Raji (cell line): ENCODE data around the gene WNT5B.
A peak's percentile ranks its signal among the peaks of the same experiment; 100 is the strongest.

Source experiments
- POLR2A ChIP-seq: IDR thresholded peaks from 2 replicates; pipeline ENCODE4 v1.6.1; 2011; ENCODE audit warnings: low read depth, low read length, control low read depth; ENCODE audit not compliant: insufficient read depth

The WNT5B gene

DNA sequence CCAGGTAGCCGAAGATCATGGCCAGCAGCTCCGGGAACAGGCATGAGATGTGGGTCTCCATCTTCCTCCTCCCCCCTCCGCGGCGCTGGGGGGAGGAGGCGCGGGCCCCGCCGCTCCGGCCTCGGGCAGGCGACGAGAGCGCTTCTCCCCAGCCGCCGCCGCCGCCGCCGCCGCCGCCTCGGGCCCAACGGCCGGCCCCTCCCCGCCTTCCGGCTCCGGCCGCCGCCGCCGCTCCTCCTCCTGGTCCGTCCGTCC lies 35.1 kb upstream of the WNT5B start:
- peak; percentile 74 for TF ChIP-seq POLR2A

DNA sequence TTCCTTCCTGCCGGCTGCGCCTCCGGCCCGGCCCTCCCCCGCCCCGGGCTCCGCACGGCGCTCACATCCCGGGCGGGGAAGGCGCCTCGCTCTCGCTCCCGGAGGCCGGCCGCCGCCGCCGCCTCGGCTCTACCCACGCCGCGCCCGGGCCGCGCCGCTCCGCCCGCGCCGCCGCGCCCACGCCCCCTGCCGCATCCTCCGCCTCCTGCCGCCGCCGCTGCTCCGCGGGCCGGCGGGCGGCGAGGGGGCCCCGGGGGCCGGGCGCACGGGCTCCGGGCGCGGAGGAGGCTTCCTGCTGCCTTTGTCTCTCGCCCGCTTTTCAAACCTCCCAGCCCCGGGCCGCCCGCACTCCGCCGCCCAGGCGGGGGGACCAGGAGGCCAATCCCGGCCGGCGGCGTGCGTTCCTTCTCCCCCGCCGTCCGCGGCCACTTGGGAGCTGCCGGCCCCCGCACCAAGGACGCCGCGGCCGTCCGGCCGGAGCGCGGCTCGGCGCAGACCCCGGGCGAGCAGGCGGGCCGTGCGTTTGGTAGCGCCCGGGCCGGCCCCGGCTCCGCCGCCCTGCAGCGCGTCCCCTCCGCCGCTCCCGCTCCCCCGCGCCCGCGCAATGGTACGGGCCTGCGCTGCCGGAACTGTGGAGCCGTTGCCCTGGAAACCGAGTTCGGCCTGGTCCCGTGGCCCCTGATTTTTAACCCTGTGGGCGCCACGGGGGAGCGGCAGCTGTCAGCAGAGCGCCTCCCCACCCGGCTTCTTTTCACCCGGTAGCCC lies 34.6 kb upstream of the WNT5B start, which contains the start of gene FBXL14:
FBXL14 (minus strand) TSS at position 321 of the 765 bp plus-strand sequence. CDS start 515 bp downstream, outside the sequence.
- peak; percentile 61; the same call in 1 of the 2 replicates for TF ChIP-seq POLR2A

DNA sequence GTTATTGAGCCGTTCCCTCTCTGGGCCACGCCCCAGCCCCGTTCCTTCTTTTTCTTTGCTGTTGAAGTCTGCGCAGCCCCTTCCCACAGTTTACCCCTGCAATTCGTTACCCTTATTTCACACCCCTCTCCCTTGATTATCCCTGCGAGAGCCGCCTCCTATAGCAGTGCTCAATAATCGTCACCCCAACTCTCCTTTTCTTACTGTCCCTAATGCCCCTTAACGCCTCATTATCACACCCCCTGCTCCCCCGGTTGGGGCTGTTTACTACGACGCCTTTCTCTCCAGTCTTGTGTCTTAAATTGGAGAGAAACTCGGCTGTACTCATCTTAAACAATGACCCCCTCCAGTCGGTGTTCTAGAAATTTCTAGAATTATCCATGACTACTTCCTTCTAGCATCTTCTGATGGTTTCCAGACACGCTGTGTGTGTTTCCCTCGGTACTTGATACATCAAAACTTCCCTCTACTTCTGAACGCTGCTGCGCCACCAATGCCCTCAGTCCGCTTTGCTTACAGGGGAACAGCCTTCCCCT lies 33.9 kb upstream of the WNT5B start:
- no peak for TF ChIP-seq POLR2A

DNA sequence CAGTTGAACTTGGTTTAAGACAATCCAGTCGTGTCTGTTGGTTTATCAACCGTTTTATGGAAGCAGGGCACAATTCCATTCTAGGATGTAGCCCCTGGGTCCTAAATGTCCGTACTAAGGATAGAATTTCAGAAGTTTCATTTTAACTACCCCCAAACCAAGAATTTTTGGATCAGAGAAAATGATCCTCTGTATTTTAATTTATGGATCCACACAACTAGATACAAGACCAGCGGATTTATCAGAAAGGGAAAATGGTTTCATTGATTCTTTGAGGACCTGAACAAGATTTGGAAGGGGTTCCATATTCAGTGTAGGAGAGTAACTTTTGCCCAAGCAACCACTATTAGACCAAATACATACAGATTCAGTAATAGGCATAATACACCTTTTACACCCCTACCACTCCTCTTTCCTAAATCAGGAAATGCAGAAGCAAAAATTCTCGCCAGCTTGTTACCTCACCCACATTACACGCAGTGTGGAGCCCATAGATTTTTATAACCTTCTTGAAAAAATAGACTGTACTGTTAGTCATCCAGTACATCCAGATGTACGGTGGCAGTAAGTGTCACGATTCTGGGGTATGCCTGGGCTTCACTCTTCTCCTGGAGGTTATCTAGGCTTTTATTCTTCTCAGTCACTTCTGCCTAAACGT lies 33.2 kb upstream of the WNT5B start:
- TF ChIP-seq POLR2A = no peak

DNA sequence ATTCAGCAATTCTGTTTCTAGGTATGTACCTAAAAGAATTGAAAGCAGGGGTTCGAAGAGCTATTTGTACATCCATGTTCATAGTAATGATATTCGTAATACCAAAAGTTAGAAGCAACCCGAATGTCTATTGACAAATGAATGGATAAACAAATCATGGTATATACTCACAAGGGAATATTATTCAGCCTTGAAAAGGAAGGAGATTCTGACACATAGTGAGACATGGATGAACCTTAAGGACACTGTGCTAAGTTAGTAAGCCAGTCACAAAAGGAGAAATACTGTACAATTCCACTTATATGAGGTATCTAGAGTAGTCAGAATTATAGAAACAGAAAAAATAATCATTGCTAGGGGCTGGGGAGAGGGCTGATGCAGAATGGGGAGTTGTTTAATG lies 30.3 kb upstream of the WNT5B start:
- TF ChIP-seq POLR2A = no peak

DNA sequence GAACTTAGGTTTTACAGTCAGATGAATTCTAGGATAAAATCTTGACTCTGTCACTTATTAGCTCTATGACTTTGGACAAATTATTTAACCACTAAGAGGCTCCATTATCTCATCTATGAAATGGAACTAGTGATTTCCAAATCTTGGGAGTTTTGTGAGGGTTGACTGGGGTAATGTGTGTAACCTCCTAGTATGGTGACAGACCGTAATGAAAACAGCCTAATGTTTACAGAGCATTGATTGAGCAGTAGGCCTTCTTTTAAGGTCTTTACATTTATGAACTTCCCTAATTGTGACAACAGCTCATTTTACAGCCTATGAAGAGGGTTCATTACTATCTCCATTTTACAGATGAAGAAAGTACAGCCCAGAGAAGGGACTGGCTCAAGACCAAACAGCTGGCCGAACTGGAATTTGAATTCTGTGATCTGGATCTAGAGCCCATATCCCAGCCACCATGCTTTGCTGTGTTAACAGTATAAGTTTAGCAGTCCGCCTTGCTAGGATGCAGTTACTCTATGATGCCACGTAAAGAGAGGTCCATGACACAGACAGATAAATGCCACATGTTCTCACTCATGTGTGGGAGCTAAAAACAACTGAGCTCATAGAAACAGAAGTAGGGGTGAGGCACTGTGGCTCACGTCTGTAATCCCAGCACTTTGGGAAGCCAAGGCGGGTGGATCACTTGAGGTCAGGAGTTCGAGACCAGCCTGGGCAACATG lies 25.6 kb upstream of the WNT5B start:
- no peak for TF ChIP-seq POLR2A

DNA sequence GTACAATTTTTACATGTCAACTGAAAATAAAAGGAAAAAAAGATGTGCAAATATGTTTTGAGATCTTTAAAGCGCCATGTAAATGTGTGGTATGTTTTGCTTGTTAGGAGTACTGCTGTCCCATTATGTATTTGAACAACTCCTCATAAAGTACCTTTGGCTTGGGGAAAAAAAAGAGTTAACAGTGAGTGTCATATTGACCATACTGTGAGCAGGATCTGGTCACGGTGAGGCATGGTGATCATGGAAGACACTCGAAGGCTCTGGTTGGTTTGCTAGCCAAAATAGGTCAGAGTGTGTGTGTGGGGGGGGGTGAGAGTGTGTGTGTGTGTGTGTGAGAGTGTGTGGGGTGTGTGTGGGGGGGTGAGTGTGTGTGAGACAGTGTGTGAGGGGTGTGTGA lies 24.6 kb upstream of the WNT5B start:
- TF ChIP-seq POLR2A = no peak

DNA sequence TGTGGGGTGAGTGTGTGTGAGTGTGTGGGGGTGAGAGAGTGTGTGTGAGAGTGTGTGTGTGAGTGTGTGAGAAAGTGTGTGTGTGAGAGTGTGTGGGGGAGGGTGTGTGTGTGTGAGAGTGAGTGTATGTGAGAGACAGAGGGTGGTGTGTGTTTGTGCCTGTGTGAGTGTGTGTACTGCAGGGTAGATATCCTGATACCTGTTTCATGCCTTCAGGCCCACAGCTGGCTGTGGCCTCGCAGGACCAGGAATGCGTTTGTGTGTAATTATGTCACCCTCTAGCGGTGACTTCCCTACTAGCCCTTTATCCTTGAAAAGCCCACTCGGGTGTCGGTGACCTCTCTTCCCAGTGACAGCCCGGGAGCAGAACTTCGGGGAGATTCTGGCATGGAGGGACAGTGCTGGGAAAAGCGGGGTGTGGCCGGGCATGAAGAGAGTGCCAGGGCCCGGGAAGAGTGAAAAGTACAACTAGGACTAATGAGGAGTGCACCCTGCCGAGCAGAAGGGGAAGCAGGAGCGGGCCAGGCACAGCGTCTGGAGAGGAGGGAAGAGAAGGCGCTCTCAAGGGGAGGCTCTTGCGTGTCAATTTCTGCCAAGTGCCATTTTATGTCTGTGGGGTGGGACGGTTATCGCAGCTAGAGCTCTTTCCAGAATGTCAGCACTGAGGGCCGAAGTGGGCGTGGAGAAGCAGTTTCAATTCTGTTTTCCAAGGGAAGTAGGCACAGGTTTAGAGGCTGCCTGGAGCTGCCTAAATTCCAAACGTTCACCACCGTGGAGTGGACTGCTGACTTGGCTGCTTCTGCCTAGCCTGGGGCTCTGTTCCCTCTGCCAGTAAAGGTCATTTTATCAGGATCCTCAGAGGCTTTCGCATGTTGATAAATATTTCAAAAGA lies 23.7 kb upstream of the WNT5B start:
- no peak for TF ChIP-seq POLR2A

DNA sequence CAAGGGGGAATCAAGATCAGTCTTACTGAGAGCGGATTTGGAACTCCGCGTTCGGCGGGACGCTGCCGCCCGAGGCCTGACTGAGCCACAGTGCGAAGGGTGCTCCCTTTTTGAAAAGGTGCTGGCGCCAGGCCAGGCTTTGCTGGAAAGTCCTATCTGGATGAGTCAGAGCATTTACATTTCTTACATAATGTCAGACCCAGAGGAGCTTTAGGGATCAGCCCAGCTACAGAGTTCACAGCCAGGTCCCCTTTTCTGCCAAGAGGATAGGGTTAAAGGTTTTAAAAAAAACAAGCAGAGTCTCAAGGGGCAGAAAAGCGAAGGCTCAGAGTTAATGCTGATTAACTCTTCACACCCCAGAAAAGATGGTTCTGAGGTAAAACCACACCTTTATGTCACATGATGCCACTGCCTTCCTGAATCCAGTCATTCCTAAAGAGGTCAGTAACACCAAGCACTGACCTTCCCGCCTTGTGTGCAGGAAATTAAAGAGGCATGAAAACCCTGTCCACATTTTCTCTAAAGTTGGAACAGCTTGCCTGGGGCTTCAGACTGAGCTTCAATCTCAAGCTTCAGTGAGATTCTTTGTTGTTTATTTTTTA lies 22.9 kb upstream of the WNT5B start:
- TF ChIP-seq POLR2A = no peak

DNA sequence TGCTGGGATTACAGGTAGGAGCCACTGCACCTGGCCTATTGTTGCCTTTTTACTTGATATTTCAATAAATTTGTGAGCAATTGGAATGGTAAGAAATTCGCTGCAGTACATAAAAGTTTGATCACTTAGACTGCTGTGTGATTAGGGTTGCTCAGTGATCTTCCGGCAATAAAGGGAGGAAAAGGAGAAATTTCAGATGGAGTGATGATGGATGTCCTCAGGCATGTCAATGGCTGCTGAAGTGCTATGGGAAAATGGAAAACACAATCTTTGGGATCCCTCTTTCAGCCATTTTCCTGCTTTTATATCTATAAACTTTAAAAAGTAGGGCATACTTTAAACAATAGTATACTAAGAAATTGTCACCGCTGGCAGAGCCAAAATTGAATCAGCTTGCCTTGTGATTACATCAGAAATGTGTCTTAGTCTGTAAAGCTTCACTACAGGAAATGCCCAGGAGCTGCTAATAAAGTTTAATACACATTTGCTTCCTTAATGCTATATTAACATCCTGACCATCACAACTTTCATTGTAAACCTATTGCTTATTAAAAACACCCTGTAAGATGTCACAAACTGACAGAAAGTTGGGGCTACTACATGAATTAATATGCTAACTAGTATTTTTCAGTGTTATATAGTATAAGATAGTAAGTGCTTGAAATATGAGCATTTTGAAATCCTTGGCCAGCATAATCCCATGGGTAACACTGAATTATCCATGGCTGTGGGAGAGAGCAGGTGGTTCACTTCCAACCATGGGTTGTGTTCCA lies 20.9 kb upstream of the WNT5B start:
- no peak for TF ChIP-seq POLR2A

DNA sequence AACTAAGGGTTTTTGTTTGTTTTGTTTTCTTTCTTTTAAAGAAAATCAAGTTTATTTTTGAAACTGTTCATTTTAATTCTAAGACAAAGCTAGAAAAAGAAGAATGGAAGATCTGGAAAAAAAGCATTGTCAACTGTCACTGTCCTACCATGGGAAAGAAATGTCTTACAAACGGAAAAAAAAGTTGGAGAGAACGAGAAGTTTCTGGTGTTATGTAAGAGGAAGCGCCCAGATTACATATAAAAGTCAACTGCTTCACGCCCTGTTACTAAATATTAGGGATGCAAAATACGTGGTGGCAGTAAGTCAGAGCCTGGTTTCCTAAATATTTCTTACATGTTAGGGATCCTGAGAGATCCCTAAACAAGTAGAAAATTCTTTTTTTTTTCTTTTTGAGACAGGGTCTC lies 20.3 kb upstream of the WNT5B start:
- TF ChIP-seq POLR2A = no peak

DNA sequence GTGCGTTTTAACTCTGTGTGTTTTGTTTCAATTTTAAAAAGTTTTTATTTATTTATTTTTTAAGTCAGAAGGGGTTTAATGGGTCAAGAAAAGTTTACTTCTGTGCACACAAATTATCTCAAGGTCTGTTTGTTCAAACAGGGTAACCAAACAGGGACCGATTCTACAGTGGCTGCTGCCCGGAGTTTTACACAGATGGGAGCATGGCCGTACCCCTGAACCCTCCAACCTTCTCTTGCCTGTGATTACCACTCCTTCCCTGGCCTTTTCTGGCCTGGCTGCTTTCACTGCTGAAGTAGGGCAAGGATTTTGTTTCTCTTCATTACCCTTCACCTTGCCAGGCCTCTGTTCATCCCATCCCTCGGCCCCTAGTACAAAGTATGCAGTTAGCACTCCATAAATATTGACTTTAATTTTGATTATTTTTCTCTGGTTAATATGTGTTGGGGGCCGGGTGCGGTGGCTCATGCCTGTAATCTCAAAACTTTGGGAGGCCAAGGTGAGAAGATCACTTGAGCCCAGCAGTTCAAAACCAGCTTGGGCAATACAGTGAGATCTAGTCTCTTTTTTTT lies 18.9 kb upstream of the WNT5B start:
- TF ChIP-seq POLR2A = no peak

DNA sequence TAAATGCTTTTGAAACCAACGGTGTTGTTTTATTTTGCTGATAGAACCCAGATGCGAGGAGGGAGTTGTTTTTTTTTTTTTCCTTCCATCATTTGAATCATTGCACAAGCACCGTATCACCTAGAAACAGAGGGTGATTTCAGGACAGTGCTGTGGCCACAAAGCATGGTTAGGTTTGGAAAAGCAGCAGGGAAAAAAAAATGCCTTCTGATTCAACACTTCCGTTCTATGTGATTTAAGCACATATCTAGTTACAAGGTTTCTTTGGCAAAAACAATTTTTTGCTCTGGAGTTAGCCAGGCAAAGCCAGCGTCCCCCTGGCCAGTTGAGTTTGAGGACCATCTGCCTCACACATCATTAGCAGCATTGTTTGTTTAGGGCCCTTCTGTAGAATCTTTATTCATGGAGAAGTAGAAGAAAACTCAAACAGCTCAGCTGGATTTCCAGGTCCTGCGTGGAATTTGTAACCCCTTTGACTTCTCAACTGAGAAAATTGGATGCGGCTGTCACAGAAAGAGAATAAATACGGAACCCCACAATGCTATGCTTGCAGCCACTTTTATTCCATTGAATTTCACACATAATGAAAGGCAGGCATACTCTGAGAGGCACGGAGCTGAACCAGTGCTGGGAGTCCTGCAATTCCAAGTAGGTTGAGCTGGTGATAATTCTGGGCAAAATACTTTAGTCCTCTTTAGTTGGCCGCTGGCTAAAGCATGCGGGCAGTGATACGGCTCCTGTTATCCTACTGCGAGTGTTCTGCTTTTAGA lies 17.0 kb upstream of the WNT5B start:
- TF ChIP-seq POLR2A = no peak
